Measurements from ENCODE around the gene TXNDC12.

Gene TXNDC12

GRCh38 chr1:51990478-51990965 lies 64.5 kb downstream of the TXNDC12 start, which contains the start of gene RAB3B:
Gene RAB3B, minus strand, starts transcription at chr1:51990700. Its CDS starts 13,583 bp downstream, at chr1:51977117.
- Histone ChIP-seq H3K4me1 (ENCODE audit: control insufficient read depth, insufficient read depth, low read length) (no peaks in the 10 kb centered on the region), H3K9me3 (ENCODE audit: control insufficient read depth, insufficient read depth, low read depth, low read length) (no peaks in the 10 kb centered on the region), H3K27ac (ENCODE audit: extremely low read depth, low read depth, low read length) (no peak within 1 kb of the TSS; the same call in 1 of the 2 replicates), H3K4me3 (ENCODE audit: low read depth, low read length) (peak within 1 kb of the TSS; percentile 56), H3K36me3 (ENCODE audit: control insufficient read depth in 2 of 2, insufficient read depth in 1 of 2, low read length in 2 of 2) (no peaks in the 10 kb centered on the region)
- ChIA-PET CTCF (interaction anchor here (0.6 to 0.9 kb wide), 2 partner anchors 17 to 1117 kb away, joined by 3 to 7 read pairs; no protein-coding TSS in a partner anchor), POLR2A (interaction anchor here (0.6 kb wide), 1 partner anchor 20 kb away, joined by 3 read pairs; no protein-coding TSS in a partner anchor)
- TF ChIP-seq SP3 (tag by site-specific recombination; IDR thresholded peaks at IDR 0.05): peak; percentile 80
- TF ChIP-seq ZNF501 (tag by site-specific recombination; IDR thresholded peaks at IDR 0.05): no peak
- TF ChIP-seq GLIS1 (tag by site-specific recombination; IDR thresholded peaks at IDR 0.05): peak; percentile 13; the same call in 1 of the 2 replicates
- no peak for TF ChIP-seq RBAK (tag by site-specific recombination; IDR thresholded peaks at IDR 0.05)
- TF ChIP-seq ZNF184 (tag by site-specific recombination; IDR thresholded peaks at IDR 0.05): no peak; the same call in 1 of the 2 replicates
- TF ChIP-seq ZNF621 (tag by site-specific recombination; IDR thresholded peaks at IDR 0.05): no peak
- peak; percentile 27; the same call in 1 of the 2 replicates for TF ChIP-seq ZNF223 (tag by site-specific recombination; IDR thresholded peaks at IDR 0.05)
- TF ChIP-seq ZNF112 (tag by site-specific recombination; IDR thresholded peaks at IDR 0.05): no peak
- no peak for TF ChIP-seq ZNF23 (tag by site-specific recombination; IDR thresholded peaks at IDR 0.05; ENCODE audit: borderline replicate concordance)
- 0 out of 2 replicates have a peak, but pooled peaks have one; percentile 18 for TF ChIP-seq ZNF600 (tag by site-specific recombination; IDR thresholded peaks at IDR 0.05)
- no peak for TF ChIP-seq ZNF747 (tag by site-specific recombination; IDR thresholded peaks at IDR 0.05)
- TF ChIP-seq SP2 (tag by site-specific recombination; IDR thresholded peaks at IDR 0.05): peak; percentile 51
- peak; percentile 73 for TF ChIP-seq PRDM10 (tag by site-specific recombination; IDR thresholded peaks at IDR 0.05)
- TF ChIP-seq ZNF292 (tag by site-specific recombination; IDR thresholded peaks at IDR 0.05; ENCODE audit: borderline replicate concordance, low read depth): no peak
- peak; percentile 56; the same call in 1 of the 2 replicates for TF ChIP-seq ZNF596 (tag by site-specific recombination; IDR thresholded peaks at IDR 0.05)
- TF ChIP-seq ZNF239 (tag by site-specific recombination; IDR thresholded peaks at IDR 0.05): no peak
- TF ChIP-seq ZNF529 (tag by site-specific recombination; IDR thresholded peaks at IDR 0.05; ENCODE audit: insufficient replicate concordance): no peak
- no peak for TF ChIP-seq ZNF768 (tag by site-specific recombination; IDR thresholded peaks at IDR 0.05)
- TF ChIP-seq, protein P1, sequence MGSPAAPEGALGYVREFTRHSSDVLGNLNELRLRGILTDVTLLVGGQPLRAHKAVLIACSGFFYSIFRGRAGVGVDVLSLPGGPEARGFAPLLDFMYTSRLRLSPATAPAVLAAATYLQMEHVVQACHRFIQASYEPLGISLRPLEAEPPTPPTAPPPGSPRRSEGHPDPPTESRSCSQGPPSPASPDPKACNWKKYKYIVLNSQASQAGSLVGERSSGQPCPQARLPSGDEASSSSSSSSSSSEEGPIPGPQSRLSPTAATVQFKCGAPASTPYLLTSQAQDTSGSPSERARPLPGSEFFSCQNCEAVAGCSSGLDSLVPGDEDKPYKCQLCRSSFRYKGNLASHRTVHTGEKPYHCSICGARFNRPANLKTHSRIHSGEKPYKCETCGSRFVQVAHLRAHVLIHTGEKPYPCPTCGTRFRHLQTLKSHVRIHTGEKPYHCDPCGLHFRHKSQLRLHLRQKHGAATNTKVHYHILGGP (tag by site-specific recombination; IDR thresholded peaks at IDR 0.05): no peak
- no peak for TF ChIP-seq ZNF624 (tag by site-specific recombination; IDR thresholded peaks at IDR 0.05)
- peak; percentile 26; the same call in 1 of the 2 replicates for TF ChIP-seq ZEB2 (tag by site-specific recombination; IDR thresholded peaks at IDR 0.05)
- TF ChIP-seq GFI1B (tag by site-specific recombination; IDR thresholded peaks at IDR 0.05): no peak
- TF ChIP-seq, protein P2, sequence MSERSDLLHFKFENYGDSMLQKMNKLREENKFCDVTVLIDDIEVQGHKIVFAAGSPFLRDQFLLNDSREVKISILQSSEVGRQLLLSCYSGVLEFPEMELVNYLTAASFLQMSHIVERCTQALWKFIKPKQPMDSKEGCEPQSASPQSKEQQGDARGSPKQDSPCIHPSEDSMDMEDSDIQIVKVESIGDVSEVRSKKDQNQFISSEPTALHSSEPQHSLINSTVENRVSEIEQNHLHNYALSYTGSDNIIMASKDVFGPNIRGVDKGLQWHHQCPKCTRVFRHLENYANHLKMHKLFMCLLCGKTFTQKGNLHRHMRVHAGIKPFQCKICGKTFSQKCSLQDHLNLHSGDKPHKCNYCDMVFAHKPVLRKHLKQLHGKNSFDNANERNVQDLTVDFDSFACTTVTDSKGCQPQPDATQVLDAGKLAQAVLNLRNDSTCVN (tag by site-specific recombination; optimal IDR thresholded peaks at IDR 0.05): peak; percentile 62
- TF ChIP-seq ZNF10 (tag by site-specific recombination; IDR thresholded peaks at IDR 0.05): no peak
- TF ChIP-seq KLF1 (tag by site-specific recombination; IDR thresholded peaks at IDR 0.05): peak; percentile 70
- TF ChIP-seq IKZF3 (tag by site-specific recombination; IDR thresholded peaks at IDR 0.05): peak; percentile 55; the same call in 1 of the 2 replicates
- TF ChIP-seq KLF8 (tag by site-specific recombination; IDR thresholded peaks at IDR 0.05): peak; percentile 37; the same call in 1 of the 2 replicates
- TF ChIP-seq, protein P3, sequence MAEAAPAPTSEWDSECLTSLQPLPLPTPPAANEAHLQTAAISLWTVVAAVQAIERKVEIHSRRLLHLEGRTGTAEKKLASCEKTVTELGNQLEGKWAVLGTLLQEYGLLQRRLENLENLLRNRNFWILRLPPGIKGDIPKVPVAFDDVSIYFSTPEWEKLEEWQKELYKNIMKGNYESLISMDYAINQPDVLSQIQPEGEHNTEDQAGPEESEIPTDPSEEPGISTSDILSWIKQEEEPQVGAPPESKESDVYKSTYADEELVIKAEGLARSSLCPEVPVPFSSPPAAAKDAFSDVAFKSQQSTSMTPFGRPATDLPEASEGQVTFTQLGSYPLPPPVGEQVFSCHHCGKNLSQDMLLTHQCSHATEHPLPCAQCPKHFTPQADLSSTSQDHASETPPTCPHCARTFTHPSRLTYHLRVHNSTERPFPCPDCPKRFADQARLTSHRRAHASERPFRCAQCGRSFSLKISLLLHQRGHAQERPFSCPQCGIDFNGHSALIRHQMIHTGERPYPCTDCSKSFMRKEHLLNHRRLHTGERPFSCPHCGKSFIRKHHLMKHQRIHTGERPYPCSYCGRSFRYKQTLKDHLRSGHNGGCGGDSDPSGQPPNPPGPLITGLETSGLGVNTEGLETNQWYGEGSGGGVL (tag by site-specific recombination; IDR thresholded peaks at IDR 0.05): peak; percentile 75
- TF ChIP-seq, protein P4, sequence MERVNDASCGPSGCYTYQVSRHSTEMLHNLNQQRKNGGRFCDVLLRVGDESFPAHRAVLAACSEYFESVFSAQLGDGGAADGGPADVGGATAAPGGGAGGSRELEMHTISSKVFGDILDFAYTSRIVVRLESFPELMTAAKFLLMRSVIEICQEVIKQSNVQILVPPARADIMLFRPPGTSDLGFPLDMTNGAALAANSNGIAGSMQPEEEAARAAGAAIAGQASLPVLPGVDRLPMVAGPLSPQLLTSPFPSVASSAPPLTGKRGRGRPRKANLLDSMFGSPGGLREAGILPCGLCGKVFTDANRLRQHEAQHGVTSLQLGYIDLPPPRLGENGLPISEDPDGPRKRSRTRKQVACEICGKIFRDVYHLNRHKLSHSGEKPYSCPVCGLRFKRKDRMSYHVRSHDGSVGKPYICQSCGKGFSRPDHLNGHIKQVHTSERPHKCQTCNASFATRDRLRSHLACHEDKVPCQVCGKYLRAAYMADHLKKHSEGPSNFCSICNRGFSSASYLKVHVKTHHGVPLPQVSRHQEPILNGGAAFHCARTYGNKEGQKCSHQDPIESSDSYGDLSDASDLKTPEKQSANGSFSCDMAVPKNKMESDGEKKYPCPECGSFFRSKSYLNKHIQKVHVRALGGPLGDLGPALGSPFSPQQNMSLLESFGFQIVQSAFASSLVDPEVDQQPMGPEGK (tag by site-specific recombination; IDR thresholded peaks at IDR 0.05): peak; percentile 15; the same call in 1 of the 2 replicates
